HFF-Myc (cell line): ENCODE measurements around the gene EGLN3.

Source experiments
- DNase-seq: peaks from one replicate; pipeline ENCODE4 v3.0.0-alpha.2; 2011; ENCODE audit warnings: low read depth; ENCODE audit errors: extremely low read depth
- H3K4me3 ChIP-seq: replicated peaks from 2 replicates; pipeline ENCODE4 v1.5.1; 2011; ENCODE audit warnings: low read depth, mild to moderate bottlenecking, control low read depth, low read length
- CTCF ChIP-seq: IDR thresholded peaks from 2 replicates; pipeline ENCODE4 v1.5.1; 2012; ENCODE audit warnings: mild to moderate bottlenecking, low read depth, low read length, control low read depth; ENCODE audit errors: missing control alignments

The EGLN3 gene

GRCh38 chr14:33992274-33993007 lies 41.6 kb upstream of the EGLN3 start:
- no peak for DNase-seq
- no peak overlapping the region for H3K4me3 ChIP-seq
- no peak for TF ChIP-seq CTCF

GRCh38 chr14:33990790-33991189 lies 39.9 kb upstream of the EGLN3 start:
- H3K4me3 ChIP-seq = no peak overlapping the region
- TF ChIP-seq CTCF = no peak
- DNase-seq = no peak

- no peak for TF ChIP-seq CTCF
- H3K4me3 ChIP-seq = no peak overlapping the region
- no peak for DNase-seq
These were observed 36.7 kb upstream of the EGLN3 start for GRCh38 chr14:33987565-33988080.

- TF ChIP-seq CTCF = no peak
- DNase-seq = peak; percentile 83
These were observed 35.9 kb upstream of the EGLN3 start for GRCh38 chr14:33986804-33987203.

GRCh38 chr14:33985242-33985641 lies 34.4 kb upstream of the EGLN3 start:
- no peak for TF ChIP-seq CTCF
- no peak overlapping the region for H3K4me3 ChIP-seq
- DNase-seq = no peak

More at GRCh38 chr14:33986804-33987203, 35.9 kb upstream of the EGLN3 start:
- H3K4me3 ChIP-seq = no peak overlapping the region

- no peak for TF ChIP-seq CTCF
- DNase-seq = no peak
- H3K4me3 ChIP-seq = no peak overlapping the region
These were observed 28.9 kb upstream of the EGLN3 start for GRCh38 chr14:33979613-33980276.
